ENCODE data around the gene CLIP3. TPM values are rescaled to one million over a fixed set of nuclear protein-coding genes. Genes with fewer than 3 reads are reported as not detected.

Gene CLIP3
- total and polyA plus RNA-seq, 7 donors = 1.2 to 53.7 (median 22.5) TPM

DNA sequence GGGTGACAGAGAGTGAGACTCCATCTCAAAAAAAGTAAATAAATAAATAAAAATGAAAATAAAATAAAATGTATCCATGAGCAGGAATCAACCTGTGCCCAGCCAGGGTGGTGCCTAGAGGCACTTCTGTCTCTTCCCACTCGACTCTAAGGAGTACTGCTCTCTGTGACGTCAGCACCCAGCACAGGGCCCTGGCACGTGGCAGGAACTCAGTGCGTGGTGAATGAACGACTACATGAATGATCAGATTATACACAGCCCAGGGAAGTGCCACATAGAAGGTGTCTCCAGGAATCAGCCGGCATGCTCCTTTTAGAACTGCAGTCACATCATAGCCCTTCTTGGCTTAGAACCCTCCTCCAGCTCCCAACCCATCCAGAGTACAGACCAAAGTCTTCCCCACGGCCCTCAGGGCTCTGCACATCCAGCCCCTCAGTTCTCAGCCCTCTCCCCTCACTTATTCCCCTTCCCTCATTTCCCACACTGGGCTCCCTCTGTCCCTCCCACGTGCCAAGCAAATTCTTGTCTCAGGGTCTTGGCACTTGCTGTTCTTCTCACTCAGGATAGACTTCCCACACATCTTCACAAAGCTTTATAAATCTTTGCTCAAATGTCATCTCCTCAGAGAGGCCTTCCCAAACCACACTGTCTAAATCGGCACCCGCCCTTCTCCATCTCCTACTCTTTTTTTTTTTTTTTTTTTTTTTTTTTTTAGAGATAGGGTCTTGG is 4.2 kb downstream of the CLIP3 start:
- intact Hi-C loops (cut with DNase I) = no loop called here
- H3K4me3 ChIP-seq = no peak overlapping the region
- peaks cover 6 to 51% (median 23%) of the 10 kb centered on the region in 4 donors for H3K36me3 ChIP-seq
- H3K27ac ChIP-seq = no peak overlapping the region
- no peaks in the 10 kb centered on the region for H3K9me3 ChIP-seq
- no peak for DNase-seq
- peaks cover 0 to 25% (median 14%) of the 10 kb centered on the region in 4 donors for H3K4me1 ChIP-seq
- no peaks in the 10 kb centered on the region for H3K27me3 ChIP-seq
- 85 to 89% methylated on average over 10 of the region's 10 CpGs for WGBS, 2 donors
- TF ChIP-seq CTCF (IDR thresholded peaks at IDR 0.05) (no peak), POLR2A (IDR thresholded peaks at IDR 0.05) (no peak), POLR2AphosphoS5 (IDR thresholded peaks at IDR 0.05) (no peak), EP300 (IDR thresholded peaks at IDR 0.05) (no peak)

DNA sequence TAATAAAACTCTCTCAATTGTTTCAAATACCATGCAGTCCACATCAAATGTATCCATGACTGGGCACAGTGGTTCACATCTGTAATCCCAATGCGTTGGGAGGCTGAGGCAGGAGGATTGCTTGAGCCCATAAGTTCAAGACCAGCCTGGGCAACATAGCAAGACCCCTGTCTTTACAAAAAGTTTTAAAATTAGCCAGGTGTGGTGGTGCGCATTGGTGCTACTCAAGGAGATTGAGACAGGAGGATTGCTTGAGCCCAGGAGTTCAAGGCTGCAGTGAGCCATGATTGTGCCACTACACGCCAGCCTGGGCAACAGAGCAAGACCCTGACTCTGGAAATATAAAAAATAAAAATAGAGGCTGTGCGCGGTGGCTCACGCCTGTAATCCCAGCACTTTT is 5.0 kb downstream of the CLIP3 start:
- Histone ChIP-seq H3K27me3 (no peaks in the 10 kb centered on the region), H3K4me1 (peaks cover 0 to 18% (median 7%) of the 10 kb centered on the region in 4 donors), H3K9me3 (no peaks in the 10 kb centered on the region), H3K36me3 (peaks cover 9 to 59% (median 23%) of the 10 kb centered on the region in 4 donors), H3K4me3 (no peak overlapping the region), H3K27ac (no peak overlapping the region)
- WGBS, 2 donors = 97 to 98% methylated on average over 6 of the region's 6 CpGs
- intact Hi-C loops (cut with DNase I) = no loop called here
- no peak for DNase-seq
- TF ChIP-seq EP300 (IDR thresholded peaks at IDR 0.05) (no peak), POLR2AphosphoS5 (IDR thresholded peaks at IDR 0.05) (no peak), POLR2A (IDR thresholded peaks at IDR 0.05) (no peak), CTCF (IDR thresholded peaks at IDR 0.05) (no peak)

GRCh38 chr19:36026091-36026876 is 6.4 kb downstream of the CLIP3 start:
- Histone ChIP-seq H3K9me3 (no peaks in the 10 kb centered on the region), H3K27me3 (no peaks in the 10 kb centered on the region), H3K4me3 (no peak overlapping the region), H3K36me3 (peaks cover 16 to 73% (median 29%) of the 10 kb centered on the region in 4 donors), H3K27ac (no peak overlapping the region), H3K4me1 (peaks cover 0 to 8% (median 0%) of the 10 kb centered on the region in 4 donors)
- WGBS, 2 donors = 95 to 96% methylated on average over 49 of the region's 49 CpGs
- intact Hi-C loops (cut with DNase I) = no loop called here
- TF ChIP-seq EP300 (IDR thresholded peaks at IDR 0.05) = no peak
- TF ChIP-seq POLR2A (IDR thresholded peaks at IDR 0.05) = no peak
- TF ChIP-seq CTCF (IDR thresholded peaks at IDR 0.05) = no peak
- TF ChIP-seq POLR2AphosphoS5 (IDR thresholded peaks at IDR 0.05) = no peak
- no peak for DNase-seq

DNA sequence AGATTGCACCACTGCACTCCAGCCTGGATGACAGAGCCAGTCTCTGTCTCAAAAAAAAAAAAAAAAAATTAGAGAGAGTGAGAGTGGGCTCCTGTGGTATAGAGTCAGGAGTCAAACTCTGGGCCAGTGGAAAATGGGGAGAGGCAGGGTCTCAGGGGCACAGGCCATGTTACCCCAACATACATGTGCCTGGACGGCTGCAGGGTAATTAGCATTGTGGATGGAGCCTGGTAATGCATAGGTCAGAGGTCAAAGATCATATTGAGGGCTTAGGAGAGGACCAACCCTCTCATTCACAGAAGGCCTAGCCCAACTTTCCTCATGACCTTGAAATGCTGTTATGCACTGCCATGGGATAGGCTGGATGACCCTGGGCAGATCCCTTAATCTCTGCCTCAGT is 7.1 kb downstream of the CLIP3 start:
- Histone ChIP-seq H3K27me3 (no peaks in the 10 kb centered on the region), H3K36me3 (peaks cover 16 to 80% (median 31%) of the 10 kb centered on the region in 4 donors), H3K4me1 (peaks cover 0 to 7% (median 0%) of the 10 kb centered on the region in 4 donors), H3K4me3 (no peak overlapping the region), H3K27ac (no peak overlapping the region), H3K9me3 (no peaks in the 10 kb centered on the region)
- 46 to 73% methylated on average over 1 of the region's 1 CpG for whole genome bisulfite sequencing, 2 donors
- no peak for DNase-seq
- TF ChIP-seq CTCF (IDR thresholded peaks at IDR 0.05) (no peak), POLR2A (IDR thresholded peaks at IDR 0.05) (no peak), POLR2AphosphoS5 (IDR thresholded peaks at IDR 0.05) (no peak), EP300 (IDR thresholded peaks at IDR 0.05) (no peak)
- intact Hi-C loops (cut with DNase I) = no loop called here

Data from sigmoid colon (tissue), 7 donors.